AG10803 (cell line): ENCODE results near the gene HPD.

ENCODE experiments used
- DNase-seq: peaks from one replicate; pipeline ENCODE4 v3.0.0; 2010; ENCODE audit warnings: low read depth
- H3K4me3 ChIP-seq: 2 replicates; pipeline ENCODE4 v1.5.1; 2011; ENCODE audit warnings: mild to moderate bottlenecking, low read length, control low read depth
- TF ChIP-seq, protein P1 (sequence below): conservative IDR thresholded peaks from 2 replicates; pipeline ENCODE4 v1.5.1; 2011; ENCODE audit warnings: mild to moderate bottlenecking, low read length, control low read depth, inconsistent platforms

The HPD gene

DNA sequence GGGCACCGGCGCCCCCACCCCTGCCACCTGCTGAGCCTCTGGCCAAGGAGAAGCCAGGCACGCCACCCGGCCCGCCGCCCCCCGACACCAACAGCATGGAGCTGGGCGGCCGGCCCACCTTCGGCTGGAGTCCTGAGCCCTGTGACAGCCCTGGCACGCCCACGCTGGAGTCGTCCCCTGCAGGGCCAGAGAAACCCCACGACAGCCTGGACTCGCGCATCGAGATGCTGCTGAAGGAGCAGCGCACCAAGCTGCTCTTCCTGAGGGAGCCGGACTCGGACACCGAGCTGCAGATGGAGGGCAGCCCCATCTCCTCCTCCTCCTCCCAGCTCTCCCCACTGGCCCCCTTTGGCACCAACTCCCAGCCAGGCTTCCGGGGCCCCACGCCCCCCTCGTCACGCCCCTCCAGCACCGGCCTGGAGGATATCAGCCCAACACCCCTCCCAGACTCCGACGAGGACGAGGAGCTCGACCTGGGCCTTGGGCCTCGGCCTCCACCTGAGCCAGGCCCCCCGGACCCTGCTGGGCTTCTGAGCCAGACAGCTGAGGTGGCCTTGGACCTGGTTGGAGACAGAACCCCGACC, 48.3 kb downstream of the HPD start:
- no peak for DNase-seq
- H3K4me3 ChIP-seq: no peak overlapping the region; the same call in 1 of the 2 replicates
- TF ChIP-seq, protein P1, sequence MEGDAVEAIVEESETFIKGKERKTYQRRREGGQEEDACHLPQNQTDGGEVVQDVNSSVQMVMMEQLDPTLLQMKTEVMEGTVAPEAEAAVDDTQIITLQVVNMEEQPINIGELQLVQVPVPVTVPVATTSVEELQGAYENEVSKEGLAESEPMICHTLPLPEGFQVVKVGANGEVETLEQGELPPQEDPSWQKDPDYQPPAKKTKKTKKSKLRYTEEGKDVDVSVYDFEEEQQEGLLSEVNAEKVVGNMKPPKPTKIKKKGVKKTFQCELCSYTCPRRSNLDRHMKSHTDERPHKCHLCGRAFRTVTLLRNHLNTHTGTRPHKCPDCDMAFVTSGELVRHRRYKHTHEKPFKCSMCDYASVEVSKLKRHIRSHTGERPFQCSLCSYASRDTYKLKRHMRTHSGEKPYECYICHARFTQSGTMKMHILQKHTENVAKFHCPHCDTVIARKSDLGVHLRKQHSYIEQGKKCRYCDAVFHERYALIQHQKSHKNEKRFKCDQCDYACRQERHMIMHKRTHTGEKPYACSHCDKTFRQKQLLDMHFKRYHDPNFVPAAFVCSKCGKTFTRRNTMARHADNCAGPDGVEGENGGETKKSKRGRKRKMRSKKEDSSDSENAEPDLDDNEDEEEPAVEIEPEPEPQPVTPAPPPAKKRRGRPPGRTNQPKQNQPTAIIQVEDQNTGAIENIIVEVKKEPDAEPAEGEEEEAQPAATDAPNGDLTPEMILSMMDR: no peak

DNA sequence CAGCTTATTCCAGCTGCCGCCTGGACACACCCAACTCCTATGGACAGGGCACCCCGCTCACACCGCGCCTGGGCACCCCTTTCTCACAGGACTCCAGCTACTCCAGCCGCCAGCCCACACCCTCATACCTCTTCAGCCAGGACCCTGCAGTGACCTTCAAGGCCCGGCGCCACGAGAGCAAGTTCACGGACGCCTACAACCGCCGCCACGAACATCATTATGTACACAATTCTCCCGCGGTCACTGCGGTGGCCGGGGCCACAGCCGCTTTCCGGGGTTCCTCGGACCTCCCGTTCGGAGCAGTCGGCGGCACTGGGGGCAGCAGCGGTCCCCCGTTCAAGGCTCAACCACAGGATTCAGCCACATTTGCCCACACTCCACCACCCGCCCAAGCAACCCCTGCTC, 48.9 kb downstream of the HPD start:
- no peak for DNase-seq
- TF ChIP-seq, protein P1: no peak
- no peak overlapping the region for H3K4me3 ChIP-seq

DNA sequence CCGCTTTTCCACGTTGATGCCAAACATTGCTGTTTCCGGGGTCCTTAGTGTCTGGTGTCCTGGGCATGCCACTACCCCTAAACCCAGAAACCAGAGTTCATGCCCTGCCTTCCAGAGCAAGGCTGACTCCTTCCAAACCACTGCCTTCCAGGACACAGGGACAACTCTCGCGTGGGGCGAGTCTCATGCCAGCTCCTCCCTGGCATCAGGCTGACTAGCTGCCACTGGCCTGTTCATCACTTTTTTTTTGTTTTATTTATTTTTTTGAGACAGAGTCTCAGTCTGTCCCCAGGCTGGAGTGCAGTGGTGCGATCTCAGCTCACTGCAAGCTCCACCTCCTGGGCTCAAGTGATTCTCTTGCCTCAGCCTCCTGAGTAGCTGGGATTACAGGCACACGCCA, 50.0 kb downstream of the HPD start:
- DNase-seq: no peak

GRCh38 chr12:121807642-121808347, 50.9 kb downstream of the HPD start:
- TF ChIP-seq, protein P1: no peak
- H3K4me3 ChIP-seq: no peak overlapping the region
- no peak for DNase-seq

More for the DNA sequence above, 50.0 kb downstream of the HPD start:
- no peak overlapping the region for H3K4me3 ChIP-seq
- TF ChIP-seq, protein P1: no peak

DNA sequence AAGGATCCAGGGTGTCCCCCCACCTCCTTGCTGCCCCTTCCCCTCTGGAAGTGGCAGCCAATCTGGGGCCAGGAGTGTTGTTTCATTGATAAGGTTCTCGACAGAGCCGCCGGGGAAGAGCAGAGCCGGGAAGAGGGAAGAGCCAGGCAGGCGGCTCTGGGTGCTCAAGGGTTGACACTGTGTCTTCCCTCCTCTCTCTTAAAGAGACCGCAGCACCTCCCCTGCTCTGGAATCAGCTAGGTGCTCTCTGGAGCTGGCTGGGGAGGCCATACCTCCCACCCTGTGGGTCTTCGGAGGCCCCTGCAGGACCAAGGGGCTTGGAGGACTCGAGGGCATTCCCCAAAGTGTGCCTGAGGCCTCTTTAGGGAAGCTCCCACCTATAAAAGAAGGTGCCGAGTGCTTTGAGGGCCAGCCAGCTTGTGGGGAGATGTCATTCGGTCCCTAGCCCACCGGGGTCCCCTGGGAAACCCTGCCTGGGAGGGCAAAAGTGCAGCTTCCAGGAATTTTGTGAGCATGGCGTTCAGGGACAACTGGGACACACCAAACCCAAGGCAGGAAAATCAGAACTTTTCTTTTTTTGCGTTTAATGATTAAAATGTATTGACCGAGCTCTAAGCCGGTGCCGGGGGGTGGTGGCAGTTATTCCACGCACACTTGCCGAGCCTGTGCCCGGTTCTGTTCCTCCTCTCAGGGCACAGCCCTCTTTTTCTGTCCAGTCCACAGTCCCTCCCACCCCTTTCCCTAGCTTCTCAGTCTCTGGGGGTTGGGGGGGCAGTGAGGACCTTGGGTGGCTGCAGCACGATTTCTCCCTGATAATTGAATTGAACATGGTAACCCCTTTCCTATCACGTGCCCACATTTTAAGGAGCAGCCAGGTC, 51.9 kb downstream of the HPD start:
- H3K4me3 ChIP-seq: peak overlapping the region; percentile 75
- TF ChIP-seq, protein P1: no peak
- DNase-seq: no peak

GRCh38 chr12:121806009-121806545, 52.6 kb downstream of the HPD start:
- DNase-seq: no peak
- H3K4me3 ChIP-seq: peak overlapping the region; percentile 75
- TF ChIP-seq, protein P1: no peak
